Stomach (tissue), 9 donors: ENCODE data around the gene LRMDA. TPM values are rescaled to one million over a fixed set of nuclear protein-coding genes. Genes with fewer than 3 reads are reported as not detected.

Source experiments
- DNase-seq, 2 donors: peaks; one replicate each; pipeline versions ENCODE4 v3.0.0 to v3.0.0-alpha.2; 2013 to 2019
- H3K27ac ChIP-seq, 5 donors: fragments of 200-600 bp in 4 of 5; sonication (generic) in 4 of 5; one replicate each; pipeline ENCODE4 v1.5.1; 2013 to 2019; ENCODE audit warnings: mild to moderate bottlenecking in 1 of 5, moderate library complexity in 1 of 5
- H3K27me3 ChIP-seq, 3 donors: fragments of 200-600 bp; sonication (generic); one replicate each; pipeline ENCODE4 v1.5.1; 2017 to 2019; ENCODE audit warnings: mixed run types in 1 of 3
- H3K36me3 ChIP-seq, 4 donors: fragments of 200-600 bp; sonication (generic); 1 replicate in 3 of 4; 2 replicates in 1 of 4; pipeline ENCODE4 v1.5.1; 2016 to 2019
- H3K4me1 ChIP-seq, 4 donors: fragments of 200-600 bp; sonication (generic); one replicate each; pipeline ENCODE4 v1.5.1; 2016 to 2019
- H3K4me3 ChIP-seq, 4 donors: fragments of 200-600 bp; sonication (generic) in 3 of 4; one replicate each; pipeline ENCODE4 v1.5.1; 2016 to 2019; ENCODE audit warnings: mild to moderate bottlenecking in 1 of 4
- H3K9me3 ChIP-seq, 4 donors: fragments of 200-600 bp; sonication (generic); one replicate each; pipeline ENCODE4 v1.5.1; 2016 to 2019
- CTCF ChIP-seq, 7 experiments: fragments of 450-650 bp in 4 of 7; fragments of 200-600 bp in 3 of 7; sonication (generic) in 3 of 7; IDR thresholded peaks; one replicate each; pipeline ENCODE4 v1.5.1; 2016 to 2019; ENCODE audit warnings: antibody characterized with exemption in 7 of 7, control low read depth in 2 of 7, mild to moderate bottlenecking in 1 of 7
- EP300 ChIP-seq: sonication (generic); formaldehyde crosslinking; IDR thresholded peaks from one replicate; pipeline ENCODE4 v1.6.1; 2017; ENCODE audit warnings: antibody characterized with exemption
- POLR2A ChIP-seq, 4 donors: fragments of 450-650 bp; IDR thresholded peaks; one replicate each; pipeline ENCODE4 v1.6.1; 2016; ENCODE audit warnings: antibody characterized with exemption in 4 of 4, control low read depth in 2 of 4, mild to moderate bottlenecking in 1 of 4, moderate library complexity in 1 of 4
- POLR2AphosphoS5 ChIP-seq, 3 donors: sonication (generic); formaldehyde crosslinking; IDR thresholded peaks; one replicate each; pipeline ENCODE4 v1.6.1; 2016; ENCODE audit warnings: antibody characterized with exemption in 3 of 3
- WGBS, 5 donors: extraction: QIAGEN DNeasy Blood & Tissue Kit in 3 of 5; methylation state at CpG; one replicate each; pipeline versions ENCODE4 v1.1.5 to v1.1.7; 2013 to 2018; 5-methylcytosine and 5-hydroxymethylcytosine counted together
- intact Hi-C: fragments of 100-400 bp; cut with DNase I; formaldehyde crosslinking; loops from one replicate; pipeline ENCODE4 v1.15.1; 2023; ENCODE audit warnings: low total_unique reads
- polyA plus RNA-seq, 3 donors: library from polyadenylated mRNA; stranded (reverse); fragments of 200-250 nt; gene quantifications; one replicate each; pipeline ENCODE4 v1.2.3, GENCODE V29; 2013
- total RNA-seq, 5 donors: library from RNA; depleted of rRNA; stranded (reverse); fragments of >200 nt; gene quantifications; one replicate each; pipeline versions ENCODE4 v1.1.0 to v1.2.3, GENCODE V29; 2014 to 2016
- donor health status: healthy with polysubstance abuse.
- donor health status: Bipolar disorder and iron deficiency.
- donor health status: healthy.

The LRMDA gene
- total and polyA plus RNA-seq, 8 donors: 1.3 to 30.2 (median 13.6) TPM; not detected in 1

- no peak for DNase-seq
- H3K4me1 ChIP-seq: peaks cover 0 to 6% (median 3%) of the 10 kb centered on the region in 4 donors
- H3K9me3 ChIP-seq: no peaks in the 10 kb centered on the region
- WGBS, 5 donors: 60 to 73% (median 67%) methylated on average over 3 of the region's 3 CpGs
- H3K27me3 ChIP-seq: no peaks in the 10 kb centered on the region
- H3K27ac ChIP-seq: no peak overlapping the region
- H3K36me3 ChIP-seq: no peaks in the 10 kb centered on the region
- no peak overlapping the region for H3K4me3 ChIP-seq
- no peak for TF ChIP-seq EP300
- TF ChIP-seq POLR2A (IDR thresholded peaks at IDR 0.05): no peak
- TF ChIP-seq CTCF (IDR thresholded peaks at IDR 0.05): no peak
- TF ChIP-seq POLR2AphosphoS5 (IDR thresholded peaks at IDR 0.05): no peak
- intact Hi-C loops: no loop called here
These were observed 262.8 kb downstream of the LRMDA start for GRCh38 chr10:75694269-75694668.

GRCh38 chr10:75694790-75695189 lies 263.4 kb downstream of the LRMDA start:
- Histone ChIP-seq H3K4me1 (peaks cover 0 to under 1% (median under 1%) of the 10 kb centered on the region in 4 donors), H3K27me3 (no peaks in the 10 kb centered on the region), H3K36me3 (no peaks in the 10 kb centered on the region), H3K9me3 (peaks cover 0 to 2% (median 0%) of the 10 kb centered on the region in 4 donors), H3K4me3 (no peak overlapping the region), H3K27ac (no peak overlapping the region)
- 85 to 97% (median 92%) methylated on average over 3 of the region's 3 CpGs for WGBS, 5 donors
- no peak for DNase-seq
- no peak for TF ChIP-seq EP300
- no peak for TF ChIP-seq CTCF (IDR thresholded peaks at IDR 0.05)
- TF ChIP-seq POLR2AphosphoS5 (IDR thresholded peaks at IDR 0.05): no peak
- TF ChIP-seq POLR2A (IDR thresholded peaks at IDR 0.05): no peak
- intact Hi-C loops: no loop called here

- DNase-seq: no peak
- 75 to 96% (median 91%) methylated on average over 2 of the region's 2 CpGs for WGBS, 5 donors
- Histone ChIP-seq H3K36me3 (no peaks in the 10 kb centered on the region), H3K27ac (no peak overlapping the region), H3K27me3 (no peaks in the 10 kb centered on the region), H3K4me1 (no peaks in the 10 kb centered on the region), H3K4me3 (no peak overlapping the region), H3K9me3 (peaks cover 0 to 4% (median 0%) of the 10 kb centered on the region in 4 donors)
- intact Hi-C loops: no loop called here
- TF ChIP-seq CTCF (IDR thresholded peaks at IDR 0.05) (no peak), POLR2AphosphoS5 (IDR thresholded peaks at IDR 0.05) (no peak)
These were observed 264.6 kb downstream of the LRMDA start for GRCh38 chr10:75695994-75696393.

GRCh38 chr10:75696536-75696935 lies 265.1 kb downstream of the LRMDA start:
- Histone ChIP-seq H3K4me1 (no peaks in the 10 kb centered on the region), H3K27ac (no peak overlapping the region), H3K27me3 (no peaks in the 10 kb centered on the region), H3K9me3 (peaks cover 0 to 4% (median 0%) of the 10 kb centered on the region in 4 donors), H3K4me3 (no peak overlapping the region), H3K36me3 (no peaks in the 10 kb centered on the region)
- no peak for DNase-seq
- intact Hi-C loops: no loop called here
- TF ChIP-seq EP300 (no peak), POLR2A (IDR thresholded peaks at IDR 0.05) (no peak), POLR2AphosphoS5 (IDR thresholded peaks at IDR 0.05) (no peak), CTCF (IDR thresholded peaks at IDR 0.05) (no peak)
- 84 to 95% (median 93%) methylated on average over 4 of the region's 4 CpGs for WGBS, 5 donors
